Thoracic aorta (tissue), 2 donors: ENCODE measurements around the gene MIGA2. TPM values are rescaled to one million over a fixed set of nuclear protein-coding genes. Genes with fewer than 3 reads are reported as not detected.

Experiments
- ATAC-seq: fragments of 150-250 bp; one replicate; pipeline ENCODE4 v1.8.0; 2017; ENCODE audit warnings: low read depth; ENCODE audit not compliant: insufficient number of reproducible peaks, low FRiP score
- DNase-seq: peaks from one replicate; pipeline ENCODE4 v3.0.0-alpha.2; 2020; ENCODE audit warnings: low spot score
- H3K27ac ChIP-seq, 2 donors: fragments of 200-600 bp; sonication (generic); 1 replicate in 1 of 2; 2 replicates in 1 of 2; pipeline ENCODE4 v1.5.1; 2016; ENCODE audit warnings: mild to moderate bottlenecking in 2 of 2, moderate library complexity in 2 of 2
- H3K27me3 ChIP-seq: fragments of 200-600 bp; sonication (generic); replicated peaks from 2 replicates; pipeline ENCODE4 v1.6.0; 2016; ENCODE audit warnings: mild to moderate bottlenecking; ENCODE audit not compliant: insufficient read depth
- H3K36me3 ChIP-seq: fragments of 200-600 bp; sonication (generic); one replicate; pipeline ENCODE4 v1.5.1; 2016
- H3K4me1 ChIP-seq, 2 donors: fragments of 200-600 bp; sonication (generic); 1 replicate in 1 of 2; 2 replicates in 1 of 2; pipeline versions ENCODE4 v1.5.1 to v1.6.0; 2016; ENCODE audit warnings: low read depth in 2 of 2, mild to moderate bottlenecking in 1 of 2; ENCODE audit not compliant: control insufficient read depth in 1 of 2
- H3K4me3 ChIP-seq: fragments of 200-600 bp; sonication (generic); 2 replicates; pipeline ENCODE4 v1.5.1; 2016; ENCODE audit warnings: mild to moderate bottlenecking
- H3K9me3 ChIP-seq: fragments of 200-600 bp; sonication (generic); 2 replicates; pipeline ENCODE4 v1.5.1; 2016
- CTCF ChIP-seq: fragments of 200-600 bp; sonication (generic); IDR thresholded peaks from one replicate; pipeline ENCODE4 v1.5.1; 2019; ENCODE audit warnings: antibody characterized with exemption
- total RNA-seq, 2 donors: library from RNA; depleted of rRNA; stranded (reverse); fragments of >200 nt; gene quantifications; one replicate each; pipeline versions ENCODE4 v1.1.0 to v1.2.3, GENCODE V29; 2016

MIGA2 gene
- total RNA-seq, 2 donors from 2014 or later: 30.3 to 31.3 TPM

DNA sequence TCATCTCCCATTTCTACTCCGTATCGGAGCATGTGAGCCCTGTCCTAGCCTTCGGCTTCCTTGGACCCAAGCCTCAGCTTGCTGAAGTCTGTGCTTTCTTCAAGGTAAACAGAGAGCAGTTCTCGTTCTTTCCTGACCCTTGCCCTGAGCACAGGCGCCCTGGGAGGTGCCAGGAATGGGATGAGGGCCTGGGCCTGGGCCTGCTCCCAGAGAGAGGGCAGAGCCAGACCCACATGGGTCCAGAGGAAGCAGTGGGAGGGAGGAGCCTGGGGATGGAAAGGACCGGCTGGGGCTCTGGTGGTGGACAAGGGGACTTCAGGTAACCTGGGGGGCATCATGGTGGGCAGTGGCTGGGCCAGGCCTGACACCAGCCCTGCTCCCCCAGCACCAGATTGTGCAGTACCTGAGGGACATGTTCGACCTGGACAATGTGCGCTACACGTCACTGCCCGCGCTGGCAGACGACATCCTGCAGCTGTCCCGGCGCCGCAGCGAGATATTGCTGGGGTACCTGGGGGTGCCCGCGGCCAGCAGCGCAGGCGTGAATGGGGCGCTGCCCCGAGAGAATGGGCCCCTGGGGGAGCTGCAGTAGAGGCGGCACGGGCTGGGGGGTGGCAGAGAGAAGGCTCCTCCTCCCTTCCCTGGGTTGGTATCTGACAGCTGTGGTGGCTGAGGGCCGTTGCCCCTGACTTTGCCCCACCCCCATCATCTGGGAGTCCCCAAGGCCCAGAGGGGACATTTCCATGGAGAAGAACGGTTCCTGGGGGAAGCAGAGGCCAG lies 33.6 kb downstream of the MIGA2 start:
- no peak overlapping the region for H3K27ac ChIP-seq
- no peaks in the 10 kb centered on the region for H3K4me1 ChIP-seq
- no peaks in the 10 kb centered on the region for H3K9me3 ChIP-seq
- DNase-seq: no peak
- no peaks in the 10 kb centered on the region for H3K27me3 ChIP-seq
- ATAC-seq: no peak
- no peak for TF ChIP-seq CTCF
- peaks cover 14% of the 10 kb centered on the region for H3K36me3 ChIP-seq
- no peak overlapping the region for H3K4me3 ChIP-seq

- Histone ChIP-seq H3K27me3 (no peaks in the 10 kb centered on the region), H3K36me3 (peaks cover 10% of the 10 kb centered on the region), H3K9me3 (no peaks in the 10 kb centered on the region), H3K4me1 (no peaks in the 10 kb centered on the region), H3K4me3 (no peak overlapping the region), H3K27ac (no peak overlapping the region)
- DNase-seq (no peak), ATAC-seq (no peak)
- TF ChIP-seq CTCF: no peak
These were observed 34.5 kb downstream of the MIGA2 start for GRCh38 chr9:129070696-129071525.

DNA sequence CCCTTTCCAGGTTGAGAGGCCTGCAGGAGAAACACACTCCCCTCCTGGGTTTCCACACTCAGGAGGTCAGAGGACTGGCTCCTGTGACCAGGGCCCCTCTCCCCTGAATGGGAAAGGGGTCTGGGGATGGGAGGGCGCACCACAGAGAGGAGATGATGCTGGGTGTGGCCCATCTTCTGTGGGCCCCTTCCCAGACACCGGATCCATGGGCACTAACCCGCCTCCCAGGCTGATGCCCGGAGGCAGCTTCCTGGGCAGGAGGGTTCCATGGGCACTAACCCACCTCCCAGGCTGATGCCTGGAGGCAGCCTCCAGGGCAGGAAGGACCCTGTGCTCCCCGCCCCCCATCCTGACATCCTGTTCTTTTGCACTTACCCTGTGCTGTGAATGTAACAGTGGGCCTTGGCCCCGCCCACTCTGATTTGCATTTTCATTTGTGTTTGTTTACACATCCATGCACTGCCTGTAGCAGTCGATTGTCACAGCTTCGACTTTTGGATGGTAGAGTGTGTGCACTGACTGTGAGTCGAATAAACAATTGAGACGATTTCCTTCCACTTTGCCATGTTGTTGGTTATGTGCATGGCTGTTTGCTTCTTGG lies 35.2 kb downstream of the MIGA2 start:
- Histone ChIP-seq H3K36me3 (peaks cover 10% of the 10 kb centered on the region), H3K4me1 (no peaks in the 10 kb centered on the region), H3K27me3 (no peaks in the 10 kb centered on the region), H3K27ac (no peak overlapping the region), H3K9me3 (no peaks in the 10 kb centered on the region), H3K4me3 (no peak overlapping the region)
- DNase-seq: no peak
- no peak for TF ChIP-seq CTCF
- no peak for ATAC-seq

DNA sequence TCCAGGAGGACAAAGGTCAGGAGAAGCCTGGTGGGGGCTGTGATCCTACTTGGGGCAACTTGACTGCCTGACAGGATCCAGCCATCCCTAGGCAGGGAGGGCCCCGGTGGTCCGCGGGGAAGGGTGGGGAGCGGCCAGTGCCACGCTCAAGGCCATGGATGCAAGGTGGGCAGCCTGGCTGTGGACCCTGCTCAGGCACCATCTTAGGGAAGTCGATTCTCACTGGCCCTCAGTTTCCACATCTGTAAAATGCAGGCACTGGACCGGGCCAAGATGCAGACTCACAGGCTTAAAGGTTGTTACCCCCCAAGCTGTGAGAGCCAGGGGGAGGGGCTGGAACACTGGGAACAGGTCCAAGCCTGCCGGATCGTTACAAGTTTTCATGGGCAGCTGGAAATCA lies 35.7 kb downstream of the MIGA2 start:
- Histone ChIP-seq H3K9me3 (no peaks in the 10 kb centered on the region), H3K4me3 (no peak overlapping the region), H3K36me3 (peaks cover 8% of the 10 kb centered on the region), H3K27ac (no peak overlapping the region), H3K4me1 (no peaks in the 10 kb centered on the region), H3K27me3 (no peaks in the 10 kb centered on the region)
- TF ChIP-seq CTCF: no peak
- ATAC-seq: no peak
- DNase-seq: no peak

DNA sequence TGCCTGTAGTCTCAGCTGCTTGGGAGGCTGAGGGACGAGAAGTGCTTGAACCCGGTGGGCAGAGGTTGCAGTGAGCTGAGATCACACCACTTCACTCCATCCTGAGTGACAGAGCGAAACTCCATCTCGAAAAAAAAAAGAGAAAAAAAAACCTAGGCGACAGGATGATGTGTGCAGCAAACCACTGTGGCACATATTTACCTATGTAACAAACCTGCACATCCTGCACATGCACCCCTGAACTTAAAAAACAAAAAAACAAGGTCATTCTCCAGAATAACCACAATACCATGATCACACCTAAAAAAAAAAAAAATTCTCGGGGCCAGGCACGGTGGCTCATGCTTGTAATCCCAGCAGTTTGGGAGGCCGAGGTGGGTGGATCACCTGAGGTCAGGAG lies 37.0 kb downstream of the MIGA2 start:
- ATAC-seq (no peak), DNase-seq (no peak)
- Histone ChIP-seq H3K4me3 (no peak overlapping the region), H3K27ac (no peak overlapping the region), H3K4me1 (no peaks in the 10 kb centered on the region), H3K27me3 (no peaks in the 10 kb centered on the region), H3K9me3 (no peaks in the 10 kb centered on the region), H3K36me3 (no peaks in the 10 kb centered on the region)
- no peak for TF ChIP-seq CTCF
